ENCODE measurements around the gene TNFRSF6B.

TNFRSF6B gene

DNA sequence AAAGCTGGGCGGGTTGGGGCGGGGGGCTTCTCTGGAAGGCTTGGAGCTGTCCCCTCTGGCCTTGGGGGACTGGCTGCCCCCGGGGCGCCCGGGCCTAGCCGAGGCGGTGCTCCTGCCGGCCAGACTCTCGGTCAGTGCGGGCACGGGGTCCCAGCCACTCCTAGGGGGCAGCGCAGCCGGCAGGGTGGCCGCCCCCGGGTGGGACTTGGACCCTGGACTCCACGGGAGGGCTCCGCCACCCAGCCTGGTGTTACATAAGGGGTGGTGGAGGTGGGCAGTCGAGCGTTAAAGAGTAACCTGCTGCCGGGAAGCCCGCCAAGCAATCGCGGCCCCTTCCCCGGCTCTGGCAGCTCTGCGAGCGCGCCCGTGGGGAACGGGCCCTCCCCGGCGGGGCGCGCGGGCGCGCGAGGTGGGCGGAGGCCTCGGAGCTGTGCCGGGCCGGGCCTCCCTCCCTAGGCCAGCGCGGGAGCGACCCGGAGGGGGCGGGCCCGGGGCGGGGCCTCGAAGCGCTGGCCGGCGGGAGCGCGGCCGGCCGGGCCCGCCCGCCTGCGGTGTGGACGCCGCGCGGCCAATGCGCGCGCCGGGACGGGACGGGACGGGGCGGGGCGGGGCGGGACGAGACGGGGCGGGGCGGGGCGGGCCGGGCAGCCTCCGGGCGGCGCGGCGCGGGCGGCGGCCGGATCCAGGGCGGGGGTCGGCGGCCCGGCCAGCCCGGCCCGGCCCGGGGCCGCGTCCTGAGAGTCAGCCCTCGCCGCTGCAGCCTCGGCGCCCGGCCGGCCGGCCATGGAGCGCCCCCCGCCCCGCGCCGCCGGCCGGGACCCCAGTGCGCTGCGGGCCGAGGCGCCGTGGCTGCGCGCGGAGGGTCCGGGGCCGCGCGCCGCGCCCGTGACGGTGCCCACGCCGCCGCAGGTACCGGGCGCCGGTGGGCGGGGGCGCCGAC is 42.9 kb downstream of the TNFRSF6B start, which contains the start of gene SLC2A4RG:
Gene SLC2A4RG (plus strand): TSS at position 647 of the 940 bp plus-strand sequence. CDS start 137 bp downstream, at position 784.
- DNase-seq (ENCODE audit: low read depth) = peak; percentile 70

DNA sequence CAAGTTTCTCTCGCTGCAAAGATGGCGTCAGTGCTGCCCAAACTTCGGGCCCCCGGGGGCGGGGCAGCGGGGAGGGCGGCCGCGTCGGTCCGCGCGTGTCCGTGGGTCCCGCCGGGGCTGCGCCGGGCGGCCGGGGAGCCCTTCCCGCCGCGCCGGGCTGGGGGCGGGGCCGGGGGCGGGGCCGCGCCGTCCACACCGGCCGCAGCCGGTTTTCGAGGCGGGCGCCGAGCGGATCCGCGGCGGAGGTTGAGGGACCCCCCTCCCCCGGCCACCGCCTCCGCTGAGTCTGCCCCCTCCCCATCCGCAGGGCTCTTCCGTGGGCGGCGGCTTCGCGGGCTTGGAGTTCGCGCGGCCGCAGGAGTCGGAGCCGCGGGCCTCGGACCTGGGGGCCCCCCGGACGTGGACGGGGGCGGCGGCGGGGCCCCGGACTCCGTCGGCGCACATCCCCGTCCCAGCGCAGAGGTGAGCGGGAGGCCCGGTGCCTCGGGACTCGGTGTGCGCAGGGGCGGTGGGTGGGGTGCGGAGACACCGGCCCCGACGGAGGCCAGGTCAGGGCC is 43.7 kb downstream of the TNFRSF6B start:
- peak; percentile 19 for DNase-seq (ENCODE audit: low read depth)

DNA sequence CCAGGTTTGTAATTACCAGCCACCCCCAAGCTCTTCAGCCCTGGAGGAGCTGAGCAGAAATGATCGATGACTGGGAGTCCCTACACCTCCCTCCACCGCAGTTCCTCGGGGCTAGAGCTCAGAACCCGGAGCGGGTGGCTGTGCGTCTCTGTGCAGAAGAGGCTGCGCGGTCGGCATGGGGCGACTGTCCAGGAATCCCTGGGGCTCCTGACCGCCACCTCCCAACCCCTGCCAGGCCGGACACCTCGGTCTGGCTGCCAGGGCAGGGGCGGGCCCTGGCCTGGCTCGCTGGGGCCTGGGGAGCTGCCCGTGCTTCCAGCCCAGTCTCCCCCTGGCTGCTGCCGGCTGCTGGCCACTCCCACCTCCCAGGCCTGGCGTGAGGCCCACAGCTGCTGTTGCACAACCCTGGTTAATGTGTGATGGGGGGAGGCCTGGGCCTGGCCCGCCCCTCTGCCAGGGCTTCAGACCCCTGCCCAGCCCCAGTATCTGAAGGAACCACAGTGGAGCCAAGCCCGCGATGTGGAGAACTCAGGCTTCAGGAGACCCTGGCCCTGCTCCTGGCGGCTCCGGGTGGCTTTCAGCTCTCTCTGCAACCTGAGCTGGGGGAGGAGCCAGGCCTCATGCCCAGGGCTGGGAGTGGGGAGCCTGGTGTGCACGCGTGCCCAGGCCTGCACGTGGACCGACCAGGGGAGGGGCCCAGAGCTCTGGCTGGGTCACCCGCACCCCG is 44.3 kb downstream of the TNFRSF6B start:
- DNase-seq (ENCODE audit: low read depth) = peak; percentile 86

DNA sequence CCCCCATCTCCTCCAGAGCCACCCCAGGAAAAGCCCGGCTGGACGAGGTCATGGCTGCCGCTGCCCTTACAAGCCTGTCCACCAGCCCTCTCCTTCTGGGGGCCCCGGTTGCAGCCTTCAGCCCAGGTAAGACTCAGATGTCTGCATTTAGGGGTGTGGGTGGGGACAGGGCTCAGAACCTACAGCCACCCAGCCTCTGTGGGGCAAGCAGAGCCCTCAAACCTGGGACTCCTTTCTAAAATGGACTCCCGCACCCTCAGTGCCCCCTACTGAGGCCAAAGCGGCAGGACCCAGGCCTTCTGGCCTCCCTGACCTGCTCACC is 44.9 kb downstream of the TNFRSF6B start:
- DNase-seq (ENCODE audit: low read depth) = no peak

DNA sequence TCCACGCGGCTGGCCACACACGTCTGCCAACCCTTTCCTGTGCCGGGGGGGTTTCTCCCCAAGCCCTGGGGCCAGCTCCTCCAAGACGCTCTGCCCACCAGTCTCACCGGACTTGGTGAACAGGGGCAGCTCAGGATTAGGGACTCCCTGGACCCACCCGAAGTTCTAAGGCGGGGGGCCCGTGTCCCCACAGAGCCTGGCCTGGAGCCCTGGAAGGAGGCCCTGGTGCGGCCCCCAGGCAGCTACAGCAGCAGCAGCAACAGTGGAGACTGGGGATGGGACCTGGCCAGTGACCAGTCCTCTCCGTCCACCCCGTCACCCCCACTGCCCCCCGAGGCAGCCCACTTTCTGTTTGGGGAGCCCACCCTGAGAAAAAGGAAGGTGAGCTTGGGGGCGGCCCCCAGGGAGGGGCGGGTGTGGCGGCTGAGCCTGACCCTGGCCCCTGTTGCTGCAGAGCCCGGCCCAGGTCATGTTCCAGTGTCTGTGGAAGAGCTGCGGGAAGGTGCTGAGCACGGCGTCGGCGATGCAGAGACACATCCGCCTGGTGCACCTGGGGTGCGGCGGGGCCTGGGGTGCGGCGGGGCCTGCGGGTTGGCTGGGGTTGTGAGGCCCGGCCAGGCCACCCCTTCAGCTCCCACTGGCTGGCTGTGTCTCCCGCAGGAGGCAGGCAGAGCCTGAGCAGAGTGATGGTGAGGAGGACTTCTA is 45.4 kb downstream of the TNFRSF6B start:
- no peak for DNase-seq (ENCODE audit: low read depth)

DNA sequence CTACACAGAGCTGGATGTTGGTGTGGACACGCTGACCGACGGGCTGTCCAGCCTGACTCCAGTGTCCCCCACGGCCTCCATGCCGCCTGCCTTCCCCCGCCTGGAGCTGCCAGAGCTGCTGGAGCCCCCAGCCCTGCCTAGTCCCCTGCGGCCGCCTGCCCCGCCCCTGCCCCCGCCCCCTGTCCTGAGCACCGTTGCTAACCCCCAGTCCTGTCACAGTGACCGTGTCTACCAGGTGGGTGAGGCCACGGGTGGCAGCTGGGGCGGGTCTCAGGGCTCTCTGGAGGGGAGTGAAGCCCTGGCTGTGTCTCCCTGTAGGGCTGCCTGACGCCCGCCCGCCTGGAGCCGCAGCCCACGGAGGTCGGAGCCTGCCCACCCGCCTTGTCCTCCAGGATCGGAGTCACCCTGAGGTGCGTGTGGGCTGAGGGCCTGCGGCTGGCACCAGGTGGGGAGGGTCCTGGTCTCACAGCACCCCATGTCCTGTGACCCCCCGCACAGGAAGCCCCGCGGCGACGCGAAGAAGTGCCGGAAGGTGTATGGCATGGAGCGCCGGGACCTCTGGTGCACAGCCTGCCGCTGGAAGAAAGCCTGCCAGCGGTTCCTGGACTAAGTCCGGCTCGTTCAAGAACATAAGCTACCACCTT is 46.1 kb downstream of the TNFRSF6B start:
- DNase-seq (ENCODE audit: low read depth) = no peak

DNA sequence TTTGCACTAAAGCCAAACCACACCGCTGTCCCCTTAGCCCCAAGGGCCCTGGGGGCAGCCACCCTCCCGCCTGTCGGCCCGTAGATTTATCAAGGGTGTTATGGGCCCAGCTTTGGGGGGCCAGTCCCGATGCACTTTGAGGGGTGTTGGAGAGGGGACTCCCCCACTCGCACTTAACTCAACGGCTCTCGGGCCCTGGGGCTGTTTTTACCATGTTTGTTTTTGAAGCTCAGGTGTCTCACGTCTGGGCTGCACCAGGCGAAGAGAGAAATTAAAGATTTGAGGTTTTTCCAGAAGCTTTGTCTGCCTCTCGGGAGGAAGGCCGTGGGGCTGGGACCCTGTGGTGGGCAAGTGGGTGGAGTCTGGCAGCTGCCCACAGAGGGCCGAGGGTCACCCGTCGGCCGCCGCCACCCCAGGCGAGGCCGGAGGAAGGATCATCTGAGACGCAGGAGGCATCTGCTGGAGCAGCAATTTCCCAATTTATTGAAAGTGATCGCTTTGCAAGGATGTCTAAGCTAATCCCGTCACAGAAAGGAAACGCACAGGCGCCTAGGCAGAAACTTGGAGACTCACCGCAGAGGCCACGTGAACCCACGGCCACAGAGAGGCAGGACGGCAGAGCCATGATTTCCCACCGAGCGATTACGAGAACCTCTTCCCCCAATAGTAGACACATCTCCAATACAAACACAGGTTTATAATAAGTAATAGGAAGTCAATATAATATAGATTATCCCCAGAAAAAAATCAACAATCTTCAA is 46.9 kb downstream of the TNFRSF6B start:
- no peak for DNase-seq (ENCODE audit: low read depth)

DNA sequence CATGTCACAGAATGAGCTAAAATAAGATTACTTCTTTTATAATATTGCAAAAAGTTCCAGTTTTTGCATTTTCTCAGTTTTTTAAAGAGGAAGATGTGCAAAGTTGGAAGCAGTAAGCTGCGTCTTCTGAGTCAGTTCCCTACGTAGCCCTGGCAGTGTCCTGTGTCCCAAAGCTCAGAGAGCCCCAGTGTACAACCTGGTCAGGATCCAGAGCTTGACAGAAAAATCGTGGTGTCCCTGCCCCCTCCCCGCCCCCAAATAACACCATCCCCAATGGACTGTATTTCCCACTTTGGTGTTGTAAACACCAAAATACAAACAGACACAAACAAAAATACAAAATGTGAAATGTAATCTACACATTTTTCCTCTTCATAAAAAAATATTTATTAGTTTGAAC is 47.7 kb downstream of the TNFRSF6B start:
- no peak for DNase-seq (ENCODE audit: low read depth)

DNA sequence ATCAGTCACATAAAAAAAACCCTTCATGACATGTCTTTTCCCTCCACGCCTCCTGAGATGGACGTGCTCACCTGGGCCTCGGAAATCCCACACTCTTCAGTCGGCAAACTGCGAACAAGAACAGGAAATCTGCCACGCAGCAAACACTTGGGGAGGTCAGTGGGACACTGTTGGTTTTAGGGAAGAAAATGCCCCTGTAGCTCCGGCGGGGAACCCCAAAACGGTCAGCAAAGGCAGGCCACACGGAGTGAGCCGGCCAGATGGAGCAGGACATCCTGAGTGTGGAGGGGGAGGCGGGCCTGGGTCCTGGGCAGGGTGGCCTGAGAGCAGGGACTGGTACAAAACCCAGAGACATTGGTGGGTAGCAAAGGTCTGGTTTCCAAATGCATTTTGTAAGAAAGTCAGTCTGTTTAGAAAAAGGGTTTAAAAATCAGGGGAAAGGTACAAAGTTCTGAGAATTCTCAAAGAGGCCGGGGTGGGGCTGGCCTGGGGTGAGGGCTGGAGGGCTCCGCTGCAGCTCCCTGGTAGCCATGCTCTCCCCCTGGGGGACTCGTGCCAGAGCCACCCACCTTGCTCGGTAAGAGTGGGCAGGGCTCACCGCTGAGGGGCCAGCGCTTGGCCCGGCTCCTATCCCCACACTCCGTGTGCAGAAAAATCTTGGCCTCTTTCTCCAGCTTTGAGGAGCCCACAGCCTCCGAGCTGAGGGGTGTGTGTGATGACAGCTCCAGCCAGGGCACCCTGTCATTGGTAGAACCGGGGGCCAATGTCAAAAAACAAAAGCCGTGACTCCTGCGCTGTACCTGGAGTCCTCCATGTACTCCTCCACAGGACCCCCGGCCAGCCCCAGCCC is 48.3 kb downstream of the TNFRSF6B start:
- no peak for DNase-seq (ENCODE audit: low read depth)

DNA sequence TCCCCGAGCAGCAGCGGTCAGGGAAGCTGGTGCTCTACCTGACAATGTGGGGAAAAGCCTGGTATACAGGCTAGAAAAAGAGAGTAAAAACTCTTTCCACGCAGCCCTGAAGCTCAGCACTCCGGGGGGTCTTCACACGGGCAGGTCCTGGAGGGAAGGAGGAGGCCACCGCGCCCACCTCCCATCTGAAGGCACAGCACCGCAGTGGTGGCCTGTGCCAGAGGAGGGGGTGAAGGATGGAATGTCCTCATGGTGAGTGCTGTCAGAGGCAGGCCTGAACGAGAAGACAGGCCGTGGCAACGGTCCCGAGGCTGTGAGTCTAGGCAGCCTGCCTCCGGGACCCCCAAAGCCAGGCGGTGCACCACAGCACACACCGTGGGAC is 49.0 kb downstream of the TNFRSF6B start:
- DNase-seq (ENCODE audit: low read depth) = no peak

DNA sequence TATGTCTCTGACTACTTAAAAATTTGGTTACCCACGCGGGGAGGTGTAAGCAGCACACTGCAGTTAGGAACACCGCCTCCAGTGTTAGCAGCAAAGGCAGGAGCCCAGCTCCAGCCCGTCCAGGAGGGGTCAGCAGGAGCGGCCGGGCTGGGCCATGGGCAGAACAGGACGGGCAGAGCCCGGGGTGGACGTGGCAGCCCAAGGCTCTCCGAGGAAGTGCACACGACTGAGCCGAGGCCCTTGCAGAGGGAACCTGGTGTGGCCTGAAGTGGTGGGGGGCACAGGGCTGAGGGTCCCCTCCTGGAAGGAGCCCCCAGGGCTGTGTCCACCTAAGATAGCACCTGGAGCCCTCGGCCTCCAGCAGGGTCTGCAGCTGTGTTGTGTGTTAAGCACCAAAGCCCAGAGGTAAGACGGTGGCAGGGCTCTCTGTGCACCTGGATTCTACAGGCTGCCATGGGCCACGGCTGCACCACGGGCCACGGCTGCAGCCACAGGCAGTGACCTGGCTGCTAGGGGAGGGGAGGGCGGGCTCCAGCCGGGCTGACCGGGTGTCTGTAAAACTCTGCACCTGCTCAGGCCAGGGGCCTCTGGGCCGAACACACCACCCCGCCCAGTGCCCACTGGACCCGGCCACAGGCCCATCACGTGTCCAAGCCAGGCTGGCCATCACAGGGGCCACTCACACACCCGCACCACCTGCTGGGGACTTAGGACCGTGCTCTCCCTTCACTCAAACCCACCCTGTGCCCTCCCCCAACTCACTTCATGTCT is 49.7 kb downstream of the TNFRSF6B start:
- DNase-seq (ENCODE audit: low read depth) = no peak

DNA sequence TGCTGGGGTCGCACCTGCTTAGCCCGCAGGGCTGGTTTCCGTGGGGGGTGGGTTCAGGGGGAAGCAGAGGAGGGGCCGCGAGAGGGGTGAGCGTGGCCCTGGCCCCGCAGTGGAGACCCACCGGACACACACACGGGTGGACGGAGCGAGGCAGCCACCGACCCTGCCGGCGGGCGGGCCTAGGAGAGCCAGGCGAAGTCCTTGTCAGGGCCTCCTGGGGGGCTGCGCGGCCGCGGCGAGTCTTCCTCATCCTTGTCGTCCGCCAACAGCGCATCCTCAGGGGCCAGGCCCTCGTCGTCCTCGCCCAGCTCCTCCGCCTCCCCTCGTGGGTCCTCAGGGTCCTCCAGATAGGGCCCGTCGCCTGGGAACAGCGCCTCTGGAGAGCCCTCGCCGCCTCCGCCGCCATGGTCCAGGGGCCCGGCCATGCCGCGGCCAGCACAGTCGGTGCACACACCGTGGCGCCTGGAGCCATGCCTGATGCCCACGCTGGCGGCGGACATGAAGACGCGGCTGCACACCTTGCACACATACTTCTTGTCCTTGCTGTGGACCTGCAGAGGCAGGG is 50.4 kb downstream of the TNFRSF6B start:
- no peak for DNase-seq (ENCODE audit: low read depth)

DNA sequence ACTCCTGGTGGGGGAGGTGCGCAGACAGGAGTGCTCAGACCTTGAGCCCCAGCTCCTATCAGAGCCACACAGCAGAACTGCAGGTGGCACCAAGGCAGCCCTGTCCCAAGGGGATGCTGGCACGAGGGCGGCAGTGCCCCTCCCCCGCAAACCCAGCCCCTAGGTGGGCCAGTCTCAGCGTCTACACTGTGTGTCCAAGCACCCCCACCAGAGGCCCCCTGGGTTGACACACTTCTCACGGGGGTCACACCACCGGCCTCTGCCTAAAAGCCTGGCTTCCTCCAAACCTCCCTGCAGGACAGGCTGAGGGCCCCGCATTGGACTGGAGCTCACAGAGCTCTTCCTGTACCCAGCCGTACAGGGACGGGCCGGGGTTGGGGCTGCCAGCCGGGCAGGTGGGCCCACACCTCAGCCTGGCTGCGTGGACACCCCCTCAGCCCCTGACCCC is 51.2 kb downstream of the TNFRSF6B start:
- no peak for DNase-seq (ENCODE audit: low read depth)

Measured in stromal cell of bone marrow (primary cell).